HG02678 (cell line): ENCODE measurements around the gene IER5.

Experiments used
- ATAC-seq: cut with Tn5 transposase; IDR thresholded peaks from one replicate; pipeline ENCODE4 v1.9.1; 2021; ENCODE audit warnings: mild to moderate bottlenecking, moderate library complexity; ENCODE audit not compliant: unreplicated experiment

The IER5 gene

DNA sequence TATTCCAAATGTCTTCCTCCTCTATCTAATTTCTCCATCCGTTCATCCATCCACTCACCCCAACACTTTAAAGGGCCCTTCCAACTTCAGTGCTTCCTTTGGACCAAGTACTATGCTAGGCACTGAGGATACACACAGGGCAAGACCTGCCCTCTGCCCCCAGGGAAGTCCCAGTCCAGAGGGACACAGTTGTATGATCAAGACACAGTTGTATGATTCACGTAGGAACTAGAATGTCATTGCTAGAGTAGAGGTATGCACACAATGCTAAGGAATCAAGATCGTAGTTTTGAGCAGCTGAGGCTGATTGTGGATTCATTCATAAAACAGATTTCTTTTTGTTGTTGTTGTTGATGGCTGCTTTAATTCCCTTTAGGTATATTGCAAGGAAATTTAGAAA, 11.6 kb upstream of the IER5 start:
- no peak for ATAC-seq

DNA sequence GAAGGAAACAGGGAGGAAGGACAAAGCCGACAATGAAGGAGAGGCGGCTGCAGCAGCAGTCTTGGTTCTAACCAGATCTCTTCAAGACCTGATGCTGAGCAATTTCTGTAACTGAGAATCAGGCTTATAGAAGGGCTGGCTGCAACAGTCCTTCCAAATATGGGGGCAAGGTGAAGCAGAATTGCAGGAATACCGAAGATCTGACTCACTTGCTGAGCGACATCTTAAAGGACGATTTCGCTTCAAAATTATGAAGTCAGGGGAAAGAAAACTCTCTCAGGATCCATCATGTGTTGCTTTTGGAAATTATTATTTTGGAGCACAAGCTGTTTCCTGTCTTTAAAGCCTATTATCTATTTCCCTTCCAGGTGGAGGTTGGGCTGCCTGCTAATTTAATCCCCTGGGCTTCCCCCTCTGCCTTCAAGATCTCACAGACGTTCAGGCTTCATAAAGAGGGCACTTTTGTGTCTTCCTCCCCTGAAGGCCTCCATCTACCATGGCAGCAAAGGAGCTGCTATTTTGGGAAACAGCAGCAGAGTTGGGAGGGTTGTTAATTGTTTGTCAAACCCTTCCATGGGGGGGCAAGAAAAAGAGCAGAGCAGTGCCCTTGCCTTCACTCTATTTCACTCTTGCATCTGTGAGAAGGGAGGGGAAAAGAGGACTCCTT, 10.8 kb upstream of the IER5 start:
- no peak for ATAC-seq

DNA sequence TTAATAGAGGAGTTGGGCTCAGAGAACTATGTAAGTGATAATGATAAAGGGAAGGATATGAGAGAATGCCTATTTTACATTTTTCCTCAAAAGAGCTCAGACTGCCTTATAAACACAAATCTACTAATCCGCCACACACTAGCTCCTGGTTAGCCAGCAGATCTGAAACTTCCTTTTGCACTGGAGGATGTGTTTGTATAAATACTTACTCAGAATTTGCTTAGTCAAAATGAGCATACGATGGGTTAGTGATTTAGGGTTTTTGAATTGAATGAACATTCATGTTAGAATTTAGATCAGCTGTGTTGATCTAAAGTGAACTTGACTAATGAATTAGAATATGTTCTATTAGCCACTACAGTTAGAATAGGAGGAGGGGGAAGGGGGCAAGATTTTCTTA, 9.1 kb upstream of the IER5 start:
- ATAC-seq, result no peak

DNA sequence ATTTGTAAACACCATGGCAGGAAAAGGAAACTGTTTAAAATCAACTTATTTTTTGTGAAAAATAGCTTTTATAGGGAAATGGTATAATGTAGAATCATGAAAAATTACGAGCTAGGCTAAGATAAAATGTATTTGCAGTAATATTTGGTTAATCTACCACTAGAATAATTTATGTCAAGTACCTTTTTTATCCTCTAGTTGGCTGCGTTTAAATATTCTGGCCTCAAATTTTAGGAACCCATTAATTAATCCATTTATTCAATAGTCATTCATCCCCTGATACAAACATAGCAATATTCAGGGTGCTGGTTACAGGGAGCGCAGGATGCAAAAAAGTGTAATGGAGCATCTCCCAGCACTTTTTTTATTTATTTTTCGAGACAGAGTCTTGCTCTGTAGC, 8.6 kb upstream of the IER5 start:
- ATAC-seq, result no peak

DNA sequence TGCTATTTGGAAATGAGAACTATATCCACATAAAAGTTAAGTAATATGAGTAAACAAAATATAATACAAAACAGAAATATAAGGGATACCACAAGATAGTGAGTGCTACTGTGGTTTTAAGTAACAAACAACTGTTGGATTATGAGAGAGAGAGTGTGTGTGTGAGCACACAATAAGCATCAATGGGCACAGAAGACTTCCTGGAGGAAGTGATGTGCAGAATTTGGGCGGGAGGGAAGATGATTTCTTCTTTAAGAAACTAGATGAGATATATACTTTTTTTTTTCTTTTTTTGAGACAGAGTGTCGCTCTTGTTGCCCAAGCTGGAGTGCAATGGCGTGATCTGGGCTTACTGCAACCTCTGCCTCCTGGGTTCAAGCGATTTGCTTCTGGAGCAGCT, 7.9 kb upstream of the IER5 start:
- no peak for ATAC-seq

DNA sequence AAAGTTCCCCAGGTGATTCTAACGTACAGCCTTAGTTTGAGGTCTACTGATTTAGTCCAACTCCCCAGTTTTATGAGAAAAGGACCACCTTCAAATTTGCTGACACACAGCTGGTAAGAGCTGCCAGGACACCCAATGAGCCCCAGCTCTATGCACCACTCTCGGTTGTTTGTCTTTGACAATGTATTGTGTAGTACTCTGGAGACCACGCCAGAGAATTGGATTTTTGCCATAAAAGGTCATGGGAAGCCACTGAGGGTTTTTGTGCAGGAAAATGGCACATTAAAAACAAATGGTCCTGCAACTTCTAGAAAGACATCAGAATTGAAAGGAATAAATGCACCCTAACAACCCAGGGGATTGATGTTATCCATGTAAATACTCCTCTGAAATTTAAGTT, 7.1 kb upstream of the IER5 start:
- ATAC-seq, result no peak

DNA sequence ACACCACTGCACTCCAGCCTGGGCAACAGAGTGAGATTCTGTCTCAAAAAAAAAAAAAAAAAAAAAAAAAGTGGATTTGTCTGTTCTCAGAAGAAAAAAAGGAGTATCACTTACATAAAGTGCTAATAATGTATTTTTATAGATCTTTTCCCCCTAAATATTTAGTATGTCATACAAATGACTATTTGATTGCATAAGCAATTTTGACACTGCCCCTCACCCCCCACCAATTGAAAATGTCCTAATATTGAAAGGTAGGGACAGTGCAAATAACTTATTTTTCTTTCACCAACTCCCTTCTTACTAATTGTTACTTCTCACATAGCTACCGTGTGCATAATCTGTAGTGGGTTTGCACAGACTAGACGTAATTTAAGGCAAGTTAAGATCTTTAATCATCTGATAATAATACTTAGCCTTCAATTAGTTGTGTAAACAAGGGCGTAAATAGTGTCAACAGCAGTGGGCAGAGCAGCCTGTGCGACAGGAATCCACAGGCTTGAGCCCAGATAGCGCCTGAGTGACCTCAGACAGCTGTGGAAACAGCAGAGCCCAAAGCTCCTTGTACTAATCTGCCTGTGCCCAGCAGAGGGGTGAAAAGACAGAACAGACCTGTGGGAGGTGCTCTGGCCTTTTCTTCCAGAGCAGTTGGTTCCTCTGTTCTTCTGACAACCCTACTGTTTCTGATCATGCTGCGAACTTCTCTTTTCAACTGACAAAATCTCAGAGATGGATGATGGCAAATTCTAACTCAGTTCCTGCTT, 4.5 kb upstream of the IER5 start:
- peak; percentile 42 for ATAC-seq

DNA sequence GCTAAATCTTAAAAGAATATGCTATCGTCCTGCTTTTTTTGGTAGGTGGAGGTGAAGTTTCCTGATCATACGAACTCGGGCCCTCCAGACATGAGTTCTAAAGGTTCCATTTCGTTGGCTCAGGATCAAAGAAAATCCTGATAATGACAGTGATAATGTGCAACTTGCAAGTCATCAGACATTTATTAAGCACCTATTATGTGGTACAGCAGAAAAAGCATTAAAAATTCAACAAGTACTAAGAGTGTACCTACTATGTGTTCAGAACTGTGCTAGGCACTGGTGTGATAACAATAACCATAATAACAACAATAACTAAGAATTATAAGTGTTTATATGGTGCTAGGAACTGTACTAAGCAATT, 3.9 kb upstream of the IER5 start:
- no peak for ATAC-seq

DNA sequence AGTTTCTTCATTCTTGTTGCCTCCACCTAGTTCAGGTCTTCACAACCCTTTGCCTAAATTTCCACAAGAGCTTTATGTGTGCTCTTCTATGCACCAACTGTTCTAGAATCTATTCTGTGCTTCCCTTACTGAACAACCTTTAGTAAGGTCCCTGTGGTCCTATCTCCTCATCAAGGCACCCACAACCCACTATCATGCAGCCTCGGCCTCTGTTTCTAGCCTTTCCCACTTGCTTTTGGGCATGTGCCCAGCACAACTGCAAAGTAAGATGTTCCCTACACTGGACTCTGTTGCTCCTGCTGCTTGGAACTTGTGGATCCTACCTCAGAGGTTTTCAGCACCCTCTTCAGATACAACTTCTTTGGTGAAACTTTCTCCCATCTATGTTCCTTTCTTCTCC, 2.4 kb upstream of the IER5 start:
- no peak for ATAC-seq

DNA sequence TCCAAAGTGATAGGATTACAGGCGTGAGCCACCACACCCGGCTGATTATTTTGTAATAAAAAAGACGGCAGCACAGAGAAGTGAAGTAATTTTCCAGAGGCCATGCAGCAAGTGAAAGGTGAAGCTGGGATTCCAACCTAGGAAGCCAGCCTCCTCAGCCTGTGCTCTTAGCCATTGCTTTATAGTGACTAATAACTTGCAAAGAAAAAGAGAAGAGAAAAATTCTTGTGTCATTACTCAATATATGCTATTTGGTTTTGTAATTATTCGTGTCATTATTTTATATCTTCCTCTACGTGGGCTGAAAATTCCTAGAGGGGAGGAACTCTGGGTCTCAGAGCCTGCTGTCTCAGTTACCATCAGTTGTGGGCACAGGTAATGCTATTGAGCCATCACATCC, 1.6 kb upstream of the IER5 start:
- no peak for ATAC-seq

DNA sequence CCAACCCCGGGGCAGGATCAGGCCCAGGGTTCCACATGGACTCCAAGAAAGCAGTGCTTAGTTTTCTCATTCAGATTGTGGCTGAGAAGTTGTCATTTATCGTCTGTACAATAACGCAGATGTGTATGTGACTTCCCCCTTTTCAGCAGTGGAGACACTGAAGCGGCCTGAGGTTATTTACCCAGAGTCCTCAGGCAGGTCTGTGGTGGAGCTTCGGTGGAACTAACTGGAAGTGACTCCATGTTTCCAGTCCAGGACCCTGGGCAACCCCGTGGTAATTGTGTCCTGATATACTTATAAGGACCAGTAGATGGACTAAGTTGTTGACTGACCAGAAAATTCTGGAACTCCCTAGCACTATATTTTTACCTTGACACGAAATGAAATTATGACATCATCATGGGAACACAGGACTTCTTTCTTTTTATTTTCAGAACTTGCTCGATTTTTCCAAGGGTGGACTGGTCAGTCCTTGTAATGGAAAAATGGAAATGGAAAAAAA, 1.0 kb upstream of the IER5 start:
- no peak for ATAC-seq

DNA sequence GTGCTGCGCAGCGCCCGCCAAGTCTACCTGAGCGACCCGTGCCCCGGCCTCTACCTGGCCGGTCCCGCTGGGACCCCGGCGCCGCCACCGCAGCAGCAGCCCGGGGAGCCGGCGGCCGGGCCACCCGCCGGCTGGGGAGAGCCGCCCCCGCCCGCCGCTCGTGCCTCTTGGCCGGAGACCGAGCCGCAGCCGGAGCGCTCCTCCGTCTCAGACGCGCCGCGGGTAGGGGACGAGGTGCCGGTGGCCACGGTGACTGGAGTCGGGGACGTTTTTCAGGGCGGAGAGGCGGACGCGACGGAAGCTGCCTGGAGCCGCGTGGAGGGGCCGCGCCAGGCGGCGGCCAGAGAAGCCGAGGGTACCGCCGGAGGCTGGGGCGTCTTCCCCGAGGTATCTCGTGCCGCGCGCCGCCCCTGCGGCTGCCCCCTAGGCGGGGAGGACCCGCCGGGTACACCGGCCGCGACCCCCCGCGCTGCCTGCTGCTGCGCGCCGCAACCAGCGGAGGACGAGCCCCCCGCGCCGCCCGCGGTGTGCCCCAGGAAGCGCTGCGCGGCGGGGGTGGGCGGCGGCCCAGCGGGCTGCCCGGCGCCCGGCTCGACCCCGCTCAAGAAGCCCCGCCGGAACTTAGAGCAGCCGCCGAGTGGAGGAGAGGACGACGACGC, 646 bp downstream of the IER5 start:
- ATAC-seq, result peak; percentile 8

DNA sequence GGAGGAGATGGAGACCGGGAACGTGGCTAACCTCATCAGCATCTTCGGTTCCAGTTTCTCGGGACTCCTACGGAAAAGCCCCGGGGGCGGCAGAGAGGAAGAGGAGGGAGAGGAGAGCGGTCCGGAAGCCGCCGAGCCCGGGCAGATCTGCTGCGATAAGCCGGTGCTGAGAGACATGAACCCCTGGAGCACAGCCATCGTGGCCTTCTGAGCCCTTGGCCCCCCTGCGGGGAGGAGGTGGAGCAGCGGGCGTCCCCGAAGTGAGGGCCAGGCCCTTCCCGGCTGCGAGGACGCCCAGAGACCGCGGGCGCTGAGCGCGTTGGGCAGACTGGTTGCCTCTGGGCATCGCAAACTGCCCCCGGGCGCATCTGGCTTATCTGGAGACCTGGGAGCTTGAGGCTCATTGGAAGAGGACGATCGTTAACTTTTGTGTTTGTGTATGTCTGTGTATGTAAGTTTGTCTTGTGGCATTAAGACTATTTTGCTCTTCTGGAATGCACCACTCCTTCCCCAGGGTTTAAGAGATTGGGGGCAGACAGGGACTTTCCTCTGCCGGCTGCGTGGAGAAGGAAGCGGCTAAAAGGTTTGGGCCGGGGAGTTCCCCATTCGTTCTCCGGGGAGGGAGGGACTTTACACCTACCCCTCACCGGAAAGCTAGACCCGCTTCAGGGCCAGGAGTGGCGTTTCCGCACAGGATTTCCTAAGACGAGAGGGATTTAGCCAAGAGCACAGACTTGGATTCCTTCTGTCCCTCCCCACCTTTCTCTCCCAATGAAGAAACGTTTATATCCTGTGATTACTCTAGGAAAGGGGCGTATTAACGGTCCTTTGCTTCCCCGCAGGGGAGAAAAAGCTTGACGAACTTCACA, 1.4 kb downstream of the IER5 start:
- peak; percentile 37 for ATAC-seq

DNA sequence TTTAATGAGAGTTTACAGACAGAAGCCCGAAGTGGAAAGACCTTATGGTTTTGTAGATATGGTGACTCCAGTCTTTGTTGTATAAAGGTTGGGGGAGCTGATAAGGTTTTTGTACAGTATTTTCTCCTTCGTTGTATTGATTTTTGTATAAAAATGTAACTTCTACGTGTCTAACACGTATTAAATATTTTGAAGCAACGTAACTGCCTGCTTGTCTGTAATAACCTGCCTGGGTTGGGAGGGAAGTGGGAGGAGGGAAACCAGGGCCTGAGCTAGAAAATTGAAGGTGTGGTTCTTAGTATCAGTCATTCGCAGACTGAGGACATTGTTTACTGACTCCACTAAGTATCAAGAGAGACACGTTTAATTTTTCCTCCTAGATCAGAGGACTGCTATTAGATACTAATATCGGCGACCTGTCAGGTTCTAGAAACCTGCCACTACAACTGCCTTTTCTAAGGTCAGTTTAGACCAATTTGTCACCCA, 2.2 kb downstream of the IER5 start:
- ATAC-seq, result no peak

DNA sequence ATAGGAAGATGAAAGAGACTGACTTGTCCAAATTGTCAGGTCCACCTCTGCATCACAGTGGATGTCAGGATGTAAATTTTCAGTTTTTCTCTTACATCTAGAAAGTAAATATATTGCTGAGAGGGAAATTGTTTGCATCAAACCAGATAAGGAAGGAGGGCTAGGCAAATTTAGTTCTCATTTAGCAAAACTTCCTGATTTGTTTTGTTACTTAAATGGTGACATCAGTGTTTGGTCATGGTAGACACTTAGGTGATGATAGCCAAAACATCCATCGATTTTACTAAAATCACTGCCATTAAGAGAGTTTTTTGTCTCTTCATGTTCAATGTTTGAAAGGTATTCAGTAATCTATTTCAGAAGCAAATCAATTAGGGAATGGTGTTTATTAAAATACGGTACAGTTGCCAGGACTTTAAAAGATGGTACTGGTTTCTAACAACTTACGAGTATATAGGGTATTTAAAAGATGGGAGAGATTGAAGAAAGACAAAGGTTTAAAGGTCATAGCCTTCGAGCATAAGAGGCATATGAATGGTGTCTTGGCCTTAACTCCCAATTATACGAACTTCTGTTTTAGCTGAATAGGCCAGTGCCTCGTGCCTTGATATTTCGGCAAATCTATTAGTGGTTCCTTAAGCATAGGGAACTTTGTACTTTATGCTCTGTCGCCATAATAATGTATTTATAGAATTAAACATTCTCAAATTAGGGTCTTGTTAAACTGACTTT, 3.0 kb downstream of the IER5 start:
- ATAC-seq, result no peak

DNA sequence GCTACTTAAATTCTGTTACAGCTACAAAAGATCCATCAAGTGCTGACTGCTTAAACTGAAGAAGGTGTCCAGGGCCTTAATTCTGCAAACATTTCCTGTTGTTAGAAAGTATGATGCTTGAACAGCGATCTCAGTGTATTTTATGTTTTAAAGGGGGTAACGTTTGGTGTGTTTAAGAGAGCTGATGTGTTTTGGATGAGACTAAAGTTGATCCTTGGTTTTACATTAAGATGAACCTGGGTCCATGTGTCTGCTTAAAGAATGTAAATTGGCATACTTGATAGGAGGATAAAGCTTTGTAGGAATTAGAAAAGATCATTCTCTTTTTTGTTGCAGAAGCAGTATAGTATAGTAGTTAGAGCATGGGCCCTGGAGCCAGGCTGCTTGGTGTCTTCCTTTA, 3.6 kb downstream of the IER5 start:
- no peak for ATAC-seq

DNA sequence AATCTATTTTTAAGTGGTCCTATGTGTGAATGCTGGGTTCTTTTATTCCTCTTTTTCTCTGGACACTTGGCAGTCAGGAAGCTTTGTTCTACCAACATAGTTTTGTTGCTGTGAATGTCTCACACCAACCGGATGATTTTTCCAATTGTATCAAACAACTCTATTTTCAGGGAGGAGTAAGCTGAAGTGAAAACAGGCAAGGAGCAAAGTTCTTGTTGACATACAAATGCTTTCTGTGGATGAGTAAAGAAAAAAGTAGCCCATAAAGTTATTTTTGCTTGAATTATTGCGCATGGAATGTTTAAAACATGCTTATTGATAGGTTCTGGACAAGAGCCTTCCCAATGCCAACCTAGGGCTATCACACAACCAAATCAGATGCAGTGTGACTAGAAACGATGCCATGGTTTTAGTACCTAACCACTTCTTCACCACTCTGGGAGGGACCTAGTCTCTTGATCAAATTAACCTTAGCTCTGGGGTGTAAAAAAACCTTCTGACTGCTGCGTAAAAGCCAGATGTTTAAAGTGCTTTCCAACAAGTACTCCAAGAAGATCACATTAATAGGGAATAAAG, 4.5 kb downstream of the IER5 start:
- no peak for ATAC-seq

DNA sequence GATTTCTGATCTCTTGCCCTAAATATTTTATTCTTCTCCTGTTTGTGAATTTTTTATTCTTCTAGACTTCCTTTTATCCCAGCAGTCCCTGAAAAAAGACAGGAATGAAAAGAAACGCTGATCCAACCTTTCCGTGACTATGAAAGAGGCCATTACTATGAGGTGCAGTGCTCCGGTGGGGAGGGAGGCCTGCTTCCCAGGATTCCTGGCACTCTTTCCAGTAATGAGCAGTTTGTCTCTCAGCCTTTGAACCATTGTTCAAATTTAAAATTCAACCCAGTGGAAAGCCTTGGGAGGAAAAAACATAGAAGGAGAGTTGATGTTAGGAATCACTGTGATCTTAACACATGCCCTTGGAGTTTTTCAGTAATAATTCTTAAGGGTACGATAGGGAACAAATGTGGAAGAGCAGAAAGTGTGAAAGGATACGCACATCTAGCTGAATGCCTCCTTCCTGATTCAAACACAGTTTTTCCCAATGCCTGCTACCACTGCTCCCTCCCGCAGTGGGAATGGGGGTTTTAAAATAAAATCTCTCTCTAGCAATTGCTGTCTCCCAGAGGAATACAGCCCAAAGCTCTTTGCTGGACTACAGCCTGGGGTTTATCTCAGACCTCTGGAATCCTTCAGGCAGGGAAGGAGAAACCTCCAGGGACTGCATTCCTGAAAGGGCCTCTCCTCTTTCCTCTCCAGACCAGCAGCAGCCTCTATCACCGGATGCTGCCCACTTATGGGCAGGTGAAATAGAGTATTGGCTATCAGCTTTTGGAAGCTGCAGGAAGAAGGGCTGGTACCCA, 6.1 kb downstream of the IER5 start:
- ATAC-seq, result no peak

DNA sequence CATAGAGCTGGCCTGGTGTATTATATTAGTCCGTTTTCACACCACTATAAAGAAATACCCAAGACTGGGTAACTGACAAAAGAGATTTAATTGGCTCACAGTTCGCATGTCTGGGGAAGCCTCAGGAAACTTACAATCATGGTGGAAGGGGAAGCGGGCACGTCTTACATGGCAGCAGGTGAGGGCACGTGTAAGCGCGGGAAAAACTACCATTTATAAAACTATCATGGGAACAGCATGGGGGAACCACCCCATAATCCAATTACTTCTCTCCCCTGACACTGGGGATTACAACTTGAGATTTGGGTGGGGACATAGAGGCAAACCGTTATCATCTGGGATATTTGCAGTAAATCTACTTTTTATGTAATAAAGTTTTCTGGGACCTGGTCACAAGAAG, 6.8 kb downstream of the IER5 start:
- ATAC-seq, result no peak
